Heart left ventricle (tissue), 13 donors: Measurements from ENCODE around the gene OR6K2.

ENCODE experiments used
- CTCF ChIP-seq, 12 donors: fragments of 200-600 bp; sonication (generic) in 4 of 12; IDR thresholded peaks; one replicate each; pipeline versions ENCODE4 v1.5.0 to v1.8.0; 2018 to 2022; ENCODE audit warnings: antibody characterized with exemption in 12 of 12, mild to moderate bottlenecking in 5 of 12
- POLR2A ChIP-seq, 2 donors: fragments of 450-650 bp; IDR thresholded peaks; one replicate each; pipeline ENCODE4 v1.6.1; 2017; ENCODE audit warnings: antibody characterized with exemption in 2 of 2, mild to moderate bottlenecking in 2 of 2, moderate library complexity in 2 of 2
- donor health status: ischemic (EF 13 %, LVEDD 7.1; RV severe dilation, severe dysfunction).
- donor health status: DM: no; HTN: yes; CAD: no.
- donor health status: DM: no; HTN: no; CAD: no.
- donor health status: ischemic (EF 25% LVEDD 6.9; RV normal size, moderate dysfunction).
- donor health status: ischemic (EF 25% LVEDD 5.7; RV mildly dilated, moderate dysfunction).
- donor health status: ischemic (EF 35%, LVEDD 5.7; RV mildly dilated, moderate dysfunction).
- donor health status: nonischemic (EF 11% LVEDD 7.7; RV severe dilation, severe dysfunction).
- donor health status: DM: yes; HTN: yes; CAD: no.
- donor health status: PGD.
- donor health status: ischemic (EF 29% LVEDD 5.4; RV normal size, mild dysfunction).
- donor health status: nonischemic (EF 23%, LVEDD 6.1; RV moderate dilation, normal function).

GRCh38 chr1:158735848-158736247, 35.4 kb upstream of the OR6K2 start:
- TF ChIP-seq POLR2A (IDR thresholded peaks at IDR 0.05) (no peak), CTCF (IDR thresholded peaks at IDR 0.05) (no peak)
